ENCODE results near the gene ECHS1.
"Not testable (repeated sequence)": the region's sequence is repeated elsewhere in the genome, so short reads cannot be mapped to it uniquely, and the experiment has no call there.

The ECHS1 gene

GRCh38 chr10:133373174-133374090, at the start of gene ECHS1:
Gene ECHS1, minus strand, starts transcription at chr10:133373354. Its CDS starts 21 bp downstream, at chr10:133373333.
- no peak for FAIRE-seq

GRCh38 chr10:133422223-133422806, 49.2 kb upstream of the ECHS1 start:
- no peak for FAIRE-seq
- DNase-seq (ENCODE audit: insufficient read length, low spot score), result no peak

More at GRCh38 chr10:133373174-133374090, at the start of gene ECHS1:
- peak; percentile 90 for DNase-seq (ENCODE audit: insufficient read length, low spot score)

GRCh38 chr10:133421336-133422222, 48.4 kb upstream of the ECHS1 start:
- DNase-seq (ENCODE audit: insufficient read length, low spot score), result no peak
- FAIRE-seq, result no peak

GRCh38 chr10:133420579-133420978, 47.4 kb upstream of the ECHS1 start:
- DNase-seq (ENCODE audit: insufficient read length, low spot score) (no peak), FAIRE-seq (no peak)

DNA sequence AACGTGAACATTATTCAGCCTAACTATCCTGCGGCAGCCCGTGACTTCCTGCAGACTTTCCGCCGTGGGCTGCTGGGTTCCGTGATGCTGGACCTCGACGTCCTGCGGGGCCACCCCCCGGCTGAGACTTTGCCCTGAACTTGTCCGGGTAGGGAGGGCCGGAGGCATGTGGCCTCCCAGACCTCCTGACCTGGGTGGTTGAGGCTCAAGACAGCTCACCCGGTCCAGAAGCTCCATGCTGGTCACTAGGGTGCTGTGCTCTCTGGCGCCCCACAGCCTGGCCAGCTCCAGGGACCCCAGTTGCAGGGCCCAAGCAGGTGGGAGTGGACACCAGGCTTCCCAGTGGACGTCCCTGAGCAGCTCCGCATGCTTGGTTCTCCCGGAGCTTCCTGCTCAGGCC, 46.9 kb upstream of the ECHS1 start:
- no peak for FAIRE-seq
- DNase-seq (ENCODE audit: insufficient read length, low spot score), result no peak

DNA sequence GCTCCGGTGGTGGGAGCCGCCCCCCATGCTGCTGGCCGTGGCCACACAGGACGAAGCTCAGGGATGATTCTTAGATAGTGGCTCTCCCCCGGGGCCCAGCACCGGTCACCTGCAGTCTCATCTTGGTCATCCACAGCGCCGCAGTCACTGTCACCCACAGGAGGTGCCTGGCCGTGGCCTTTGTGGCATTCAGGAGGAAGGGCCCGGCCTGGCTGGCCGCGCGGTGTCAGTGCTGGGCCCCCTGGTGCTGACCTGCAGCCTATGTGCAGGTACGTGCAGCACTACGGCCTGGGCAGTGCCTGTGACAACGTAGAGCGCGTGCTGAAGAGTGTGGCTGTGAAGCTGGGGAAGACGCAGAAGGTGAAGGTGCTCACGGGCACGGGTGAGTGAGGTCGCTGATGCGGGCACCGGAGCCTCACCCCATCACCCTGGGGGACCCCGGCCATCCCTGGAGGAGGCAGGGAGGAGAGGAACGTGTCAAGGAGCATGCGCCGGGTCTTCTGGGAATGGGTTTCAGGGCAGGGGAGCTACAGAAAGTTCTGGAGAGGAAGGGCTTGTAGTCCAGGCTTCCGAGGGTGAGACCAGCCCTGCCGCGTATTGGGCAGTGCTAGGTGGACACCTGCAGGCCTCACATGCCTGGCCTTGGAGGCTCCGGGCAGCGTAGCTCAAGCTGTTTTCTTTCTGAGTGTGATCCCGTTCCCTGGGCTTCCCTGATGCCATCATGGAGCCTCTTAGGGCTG, 46.2 kb upstream of the ECHS1 start:
- DNase-seq (ENCODE audit: insufficient read length, low spot score), result no peak
- FAIRE-seq, result no peak

- DNase-seq (ENCODE audit: insufficient read length, low spot score) (no peak), FAIRE-seq (no peak)
Measured at GRCh38 chr10:133418289-133418993, 45.3 kb upstream of the ECHS1 start.

- FAIRE-seq (no peak), DNase-seq (ENCODE audit: insufficient read length, low spot score) (no peak)
Measured at GRCh38 chr10:133415752-133416151, 42.6 kb upstream of the ECHS1 start.

DNA sequence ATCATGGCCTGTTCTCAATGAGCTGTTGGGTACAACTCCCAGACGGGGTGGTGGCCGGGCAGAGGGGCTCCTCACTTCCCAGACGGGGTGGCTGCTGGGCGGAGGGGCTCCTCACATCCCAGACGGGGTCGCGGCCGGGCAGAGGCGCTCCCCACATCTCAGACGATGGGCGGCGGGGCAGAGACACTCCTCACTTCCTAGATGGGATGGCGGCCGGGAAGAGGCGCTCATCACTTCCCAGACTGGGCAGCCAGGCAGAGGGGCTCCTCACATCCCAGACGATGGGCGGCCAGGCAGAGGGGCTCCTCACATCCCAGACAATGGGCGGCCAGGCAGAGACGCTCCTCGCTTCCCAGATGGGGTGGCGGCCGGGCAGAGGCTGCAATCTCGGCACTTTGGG, 41.2 kb upstream of the ECHS1 start:
- FAIRE-seq; DNase-seq (ENCODE audit: insufficient read length, low spot score): not testable (repeated sequence)

GRCh38 chr10:133412381-133412711, 39.2 kb upstream of the ECHS1 start:
- FAIRE-seq (no peak), DNase-seq (ENCODE audit: insufficient read length, low spot score) (no peak)

DNA sequence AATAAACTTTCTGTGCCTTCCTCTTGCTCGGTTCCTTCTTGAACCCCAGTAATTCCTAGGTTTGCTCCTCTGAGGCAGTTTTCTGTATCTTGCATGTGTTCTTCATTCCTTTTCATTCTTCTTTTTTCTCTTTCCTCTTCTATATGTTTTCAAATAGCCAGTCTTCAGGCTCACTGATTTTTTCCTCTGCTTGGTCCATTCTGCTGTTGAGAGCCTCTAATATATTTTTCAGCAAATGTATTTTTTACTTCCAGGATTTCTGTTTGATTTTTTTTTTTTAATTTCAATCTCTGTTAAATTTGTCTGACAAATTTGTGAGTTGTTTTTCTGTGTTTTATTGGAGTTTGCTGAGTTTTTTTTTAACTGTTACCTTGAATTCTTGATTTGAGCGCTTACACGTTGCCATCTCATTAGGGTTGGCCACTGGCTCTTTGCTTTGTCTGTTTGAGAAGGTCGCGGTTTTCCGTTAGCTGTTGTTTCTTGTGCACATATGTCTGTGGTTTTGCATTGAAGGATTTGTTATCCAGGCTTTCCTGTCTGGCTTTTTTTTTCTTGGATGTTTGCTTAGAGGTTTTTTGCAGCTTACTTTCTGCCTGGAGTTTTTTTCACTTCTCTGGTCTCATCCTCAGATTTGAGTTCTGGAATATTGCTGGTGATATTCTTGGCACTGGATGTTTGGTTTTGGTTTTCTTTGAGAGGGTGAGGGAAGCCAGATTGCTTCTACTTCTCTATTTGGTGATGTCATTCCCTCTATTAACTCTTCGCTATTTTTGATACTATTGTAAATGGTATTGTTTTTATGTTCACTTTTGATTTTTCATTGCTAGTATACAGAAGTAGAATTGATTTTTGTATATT, 38.6 kb upstream of the ECHS1 start:
- FAIRE-seq, result no peak
- no peak for DNase-seq (ENCODE audit: insufficient read length, low spot score)

DNA sequence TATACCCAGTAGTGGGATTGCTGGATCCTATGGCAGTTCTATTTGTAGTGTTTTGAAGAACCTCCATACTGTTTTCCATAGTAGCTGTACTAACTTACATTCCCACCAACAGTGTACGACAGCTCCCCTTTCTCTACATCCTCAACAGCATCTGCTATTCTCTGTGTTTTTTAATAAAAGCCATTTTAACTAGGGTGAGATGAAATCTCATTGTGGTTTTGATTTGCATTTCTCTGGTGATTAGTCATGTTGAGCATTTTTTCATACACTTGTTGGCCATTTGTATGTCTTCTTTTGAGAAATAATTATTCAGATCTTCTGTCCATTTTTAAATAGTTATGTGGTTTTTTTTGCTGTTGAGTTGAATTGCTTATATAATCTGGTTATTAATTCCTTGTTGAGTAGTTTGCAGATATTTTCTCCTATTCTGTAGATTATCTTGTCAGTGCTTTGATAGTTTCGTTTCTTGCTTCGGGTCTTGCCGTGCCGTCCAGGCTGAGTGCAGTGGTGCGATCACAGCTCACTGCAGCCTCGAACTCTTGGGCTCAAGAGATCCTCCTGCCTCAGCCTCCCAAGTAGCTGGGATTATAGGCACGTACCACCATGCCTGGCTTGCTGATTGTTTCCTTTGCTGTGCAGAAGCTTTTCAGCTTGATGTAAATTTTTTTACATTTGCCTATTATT, 32.8 kb upstream of the ECHS1 start:
- no peak for DNase-seq (ENCODE audit: insufficient read length, low spot score)
- no peak for FAIRE-seq

- DNase-seq (ENCODE audit: insufficient read length, low spot score) (no peak), FAIRE-seq (no peak)
Measured at GRCh38 chr10:133405272-133405671, 32.1 kb upstream of the ECHS1 start.

GRCh38 chr10:133403784-133404183, 30.6 kb upstream of the ECHS1 start:
- no peak for DNase-seq (ENCODE audit: insufficient read length, low spot score)
- no peak for FAIRE-seq

- DNase-seq (ENCODE audit: insufficient read length, low spot score) (no peak), FAIRE-seq (no peak)
Measured at GRCh38 chr10:133403359-133403758, 30.2 kb upstream of the ECHS1 start.

DNA sequence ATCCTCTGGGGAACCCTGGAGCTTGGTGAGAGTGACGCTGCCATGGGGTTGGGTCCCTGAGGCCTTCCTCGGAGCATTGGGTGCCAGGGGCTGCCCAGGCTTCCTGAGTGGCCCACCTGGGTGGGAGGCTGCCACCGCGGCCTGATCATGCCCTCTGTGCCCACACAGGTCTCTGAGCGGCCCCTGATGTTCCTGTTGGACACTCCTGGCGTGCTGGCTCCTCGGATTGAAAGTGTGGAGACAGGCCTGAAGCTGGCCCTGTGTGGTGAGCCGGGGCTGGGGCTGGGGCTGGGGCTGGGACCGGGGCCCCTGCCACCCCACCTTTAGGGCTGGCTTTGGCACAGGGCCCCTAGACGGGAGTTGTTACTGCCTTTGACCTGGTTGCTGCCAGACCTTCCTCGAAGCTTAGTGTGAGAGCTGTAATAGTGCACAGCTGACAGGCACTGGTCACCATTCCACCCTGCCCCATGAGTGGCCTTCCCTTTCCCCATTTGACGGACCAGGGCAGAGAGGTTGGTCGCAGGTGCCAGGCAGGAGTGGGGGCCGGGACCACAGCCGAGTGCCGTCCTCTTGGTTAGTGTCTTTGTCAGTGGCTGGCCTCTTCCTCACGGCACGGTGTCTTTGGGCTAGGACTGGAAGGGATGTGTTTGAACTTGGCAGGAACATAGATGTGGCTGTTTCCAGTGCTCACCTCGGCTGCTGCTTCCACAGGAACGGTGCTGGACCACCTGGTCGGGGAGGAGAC, 29.0 kb upstream of the ECHS1 start:
- DNase-seq (ENCODE audit: insufficient read length, low spot score) (no peak), FAIRE-seq (no peak)

DNA sequence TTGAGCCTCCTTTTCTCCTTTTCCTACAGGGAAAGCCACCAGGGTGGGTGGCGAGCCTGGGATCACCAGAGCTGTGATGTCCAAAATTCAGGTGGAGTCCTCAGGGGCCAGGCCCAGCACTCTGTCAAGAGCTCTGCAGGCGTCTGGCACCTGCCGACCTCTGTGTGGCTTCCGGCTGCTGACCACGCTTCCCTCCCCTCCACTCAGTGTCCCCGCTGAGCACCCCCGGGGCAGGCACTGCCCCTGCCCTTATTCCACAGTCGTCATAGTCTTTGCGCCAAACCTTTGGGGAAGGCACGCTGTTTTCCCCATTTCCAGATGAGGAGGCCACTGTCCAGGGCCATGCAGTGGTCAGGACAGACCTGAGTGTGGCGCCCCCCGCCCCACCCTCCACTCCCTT, 28.3 kb upstream of the ECHS1 start:
- DNase-seq (ENCODE audit: insufficient read length, low spot score) (no peak), FAIRE-seq (no peak)

Measured in HTR-8/SVneo (cell line).